ENCODE data around the gene JMJD7. TPM values are rescaled to one million over a fixed set of nuclear protein-coding genes. Genes with fewer than 3 reads are reported as not detected.

Gene JMJD7
- total and polyA plus RNA-seq, 2 donors (not counting 1 experiment from before 2014, with no cell fraction given): 33.4 to 43.9 TPM

DNA sequence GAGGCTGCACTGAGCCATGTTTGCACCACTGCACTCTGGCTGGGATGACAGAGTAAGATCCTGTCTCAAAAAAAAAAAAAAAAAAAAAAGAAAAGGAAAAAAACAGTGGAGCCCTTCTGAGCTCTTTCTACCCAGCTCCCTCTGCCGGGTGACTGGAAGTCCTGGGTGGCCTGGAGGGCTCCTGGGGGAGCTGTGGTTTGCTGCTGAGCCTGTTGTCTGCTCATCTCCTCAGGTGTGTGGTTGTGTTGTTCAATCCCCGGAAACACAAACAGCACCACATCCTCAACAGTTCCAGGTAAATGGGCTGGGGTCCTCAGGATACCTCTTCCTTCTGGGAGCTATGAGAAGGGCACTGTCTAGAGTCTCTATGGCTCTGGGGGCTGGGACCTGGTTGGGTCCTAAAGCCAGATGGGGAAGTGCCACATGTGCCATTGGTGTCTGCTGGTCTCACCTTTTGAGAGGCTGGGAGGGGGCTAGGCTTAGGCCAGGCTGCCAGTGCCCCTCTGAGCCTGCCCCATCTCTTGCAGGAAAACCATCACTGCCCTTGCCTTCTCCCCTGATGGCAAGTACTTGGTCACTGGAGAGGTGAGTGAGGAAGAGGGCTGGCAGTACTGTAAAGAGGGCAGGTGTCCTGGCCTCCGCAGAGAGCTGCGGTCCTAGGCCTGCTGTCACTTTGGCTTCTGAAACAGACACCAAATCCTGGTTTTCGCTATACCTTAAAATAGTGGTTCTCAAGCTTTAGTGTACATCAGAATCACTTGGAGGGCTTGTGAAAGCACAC is 17.1 kb upstream of the JMJD7 start:
- H3K9ac ChIP-seq (ENCODE audit: low read length): no peak overlapping the region
- H3K27me3 ChIP-seq (replicated peaks in 1 of 4; ENCODE audit: control extremely low read depth in 1 of 4, control insufficient read depth in 3 of 4, insufficient read depth in 4 of 4, low read length in 3 of 4): no peaks in the 10 kb centered on the region
- H3K4me3 ChIP-seq (ENCODE audit: control extremely low read depth in 1 of 5, extremely low read depth in 1 of 5, insufficient read depth in 1 of 5, low read depth in 2 of 5, low read length in 4 of 5): no peak overlapping the region
- TF ChIP-seq EZH2 (IDR thresholded peaks at IDR 0.05; ENCODE audit: borderline replicate concordance, insufficient read depth, low read depth, low read length, poor library complexity, severe bottlenecking): no peak
- TF ChIP-seq CTCF (IDR thresholded peaks at IDR 0.05): no peak
- ChIA-PET CTCF (interaction anchor here (0.6 to 15.7 kb wide), 39 partner anchors 9 to 1110 kb away, joined by 3 to 716 read pairs (median 5); partner anchors contain the start of gene MAPKBP1), POLR2A (interaction anchor here (0.6 to 2.3 kb wide), 4 partner anchors 34 to 82 kb away, joined by 6 to 14 read pairs (median 7); partner anchors contain the start of gene MAPKBP1)
- H2AFZ ChIP-seq (ENCODE audit: insufficient read depth, low read depth, low read length, poor library complexity, severe bottlenecking): no peak overlapping the region
- H3K36me3 ChIP-seq (replicated peaks in 1 of 2; ENCODE audit: control extremely low read depth in 1 of 2, control insufficient read depth in 1 of 2, extremely low read depth in 1 of 2, insufficient read depth in 2 of 2, low read length in 1 of 2): peaks cover 0 to 27% of the 10 kb centered on the region in 2 experiments
- ATAC-seq (ENCODE audit: low read depth) (no peak), DNase-seq (no peak)
- no peaks in the 10 kb centered on the region for H3K79me2 ChIP-seq (ENCODE audit: control insufficient read depth, insufficient read depth, low read length)
- no peaks in the 10 kb centered on the region for H4K20me1 ChIP-seq (ENCODE audit: control insufficient read depth, insufficient read depth, low read length, poor library complexity, severe bottlenecking)
- H3K4me2 ChIP-seq (replicated peaks; ENCODE audit: low read depth, low read length, poor library complexity, severe bottlenecking): no peak overlapping the region
- H3K4me1 Mint-ChIP-seq: peaks cover 10% of the 10 kb centered on the region
- no peaks in the 10 kb centered on the region for H3K9me3 ChIP-seq (ENCODE audit: control extremely low read depth in 1 of 3, control insufficient read depth in 2 of 3, insufficient read depth in 1 of 3, low read length in 2 of 3)
- H3K27ac ChIP-seq (ENCODE audit: low read length in 2 of 2): no peak overlapping the region
- WGBS (ENCODE audit: insufficient coverage): 95% methylated on average over 3 of the region's 5 CpGs
- H3K9me3 Mint-ChIP-seq (ENCODE audit: insufficient read depth): no peaks in the 10 kb centered on the region
- H3K4me1 ChIP-seq (ENCODE audit: control insufficient read depth in 2 of 2, insufficient read depth in 2 of 2, low read length in 2 of 2): peaks cover 5 to 20% of the 10 kb centered on the region in 2 donors
- H3K27me3 Mint-ChIP-seq: no peaks in the 10 kb centered on the region
- H3K27ac Mint-ChIP-seq: no peak overlapping the region
- no peak overlapping the region for H3K4me3 Mint-ChIP-seq
- intact Hi-C loops (cut with micrococcal nuclease): loop anchor here (1.0 to 2.0 kb wide), 4 partner anchors 39 to 344 kb away; no protein-coding TSS in a partner anchor

Data from B cell (primary cell).